DMS 273 (cell line): ENCODE data around the gene AGAP1.

ENCODE experiments used
- DNase-seq: peaks from one replicate; lab custom pipeline; 2025; ENCODE audit not compliant: unreplicated experiment; lab: John Stamatoyannopoulos, UW

The AGAP1 gene

GRCh38 chr2:236102971-236103370 lies 609.1 kb downstream of the AGAP1 start:
- no peak for DNase-seq

GRCh38 chr2:236103981-236104380 lies 610.1 kb downstream of the AGAP1 start:
- no peak for DNase-seq

- no peak for DNase-seq
These were observed 612.2 kb downstream of the AGAP1 start for GRCh38 chr2:236105955-236106607.

GRCh38 chr2:236106761-236107160 lies 612.9 kb downstream of the AGAP1 start:
- DNase-seq = no peak

GRCh38 chr2:236107536-236107935 lies 613.7 kb downstream of the AGAP1 start:
- no peak for DNase-seq

- no peak for DNase-seq
These were observed 614.2 kb downstream of the AGAP1 start for GRCh38 chr2:236107942-236108625.

- no peak for DNase-seq
These were observed 615.2 kb downstream of the AGAP1 start for GRCh38 chr2:236109061-236109460.

- no peak for DNase-seq
These were observed 615.6 kb downstream of the AGAP1 start for GRCh38 chr2:236109473-236109872.

- no peak for DNase-seq
These were observed 618.6 kb downstream of the AGAP1 start for GRCh38 chr2:236112466-236112865.

- no peak for DNase-seq
These were observed 619.6 kb downstream of the AGAP1 start for GRCh38 chr2:236113425-236113824.

- no peak for DNase-seq
These were observed 620.1 kb downstream of the AGAP1 start for GRCh38 chr2:236113948-236114347.

GRCh38 chr2:236114959-236115358 lies 621.1 kb downstream of the AGAP1 start:
- DNase-seq = no peak

- no peak for DNase-seq
These were observed 623.6 kb downstream of the AGAP1 start for GRCh38 chr2:236117401-236117800.

GRCh38 chr2:236117861-236118269 lies 624.0 kb downstream of the AGAP1 start:
- DNase-seq = no peak

GRCh38 chr2:236119003-236119402 lies 625.2 kb downstream of the AGAP1 start:
- DNase-seq = no peak

- DNase-seq = no peak
These were observed 625.6 kb downstream of the AGAP1 start for GRCh38 chr2:236119476-236119875.

GRCh38 chr2:236120141-236120601 lies 626.3 kb downstream of the AGAP1 start:
- DNase-seq = no peak

GRCh38 chr2:236120829-236121228 lies 627.0 kb downstream of the AGAP1 start:
- no peak for DNase-seq

GRCh38 chr2:236121546-236121945 lies 627.7 kb downstream of the AGAP1 start:
- no peak for DNase-seq

GRCh38 chr2:236122236-236122635 lies 628.4 kb downstream of the AGAP1 start:
- DNase-seq = no peak

- no peak for DNase-seq
These were observed 629.9 kb downstream of the AGAP1 start for GRCh38 chr2:236123716-236124115.

- DNase-seq = no peak
These were observed 630.5 kb downstream of the AGAP1 start for GRCh38 chr2:236124182-236124893.
